ENCODE measurements around the gene PRKCI.

The PRKCI gene

DNA sequence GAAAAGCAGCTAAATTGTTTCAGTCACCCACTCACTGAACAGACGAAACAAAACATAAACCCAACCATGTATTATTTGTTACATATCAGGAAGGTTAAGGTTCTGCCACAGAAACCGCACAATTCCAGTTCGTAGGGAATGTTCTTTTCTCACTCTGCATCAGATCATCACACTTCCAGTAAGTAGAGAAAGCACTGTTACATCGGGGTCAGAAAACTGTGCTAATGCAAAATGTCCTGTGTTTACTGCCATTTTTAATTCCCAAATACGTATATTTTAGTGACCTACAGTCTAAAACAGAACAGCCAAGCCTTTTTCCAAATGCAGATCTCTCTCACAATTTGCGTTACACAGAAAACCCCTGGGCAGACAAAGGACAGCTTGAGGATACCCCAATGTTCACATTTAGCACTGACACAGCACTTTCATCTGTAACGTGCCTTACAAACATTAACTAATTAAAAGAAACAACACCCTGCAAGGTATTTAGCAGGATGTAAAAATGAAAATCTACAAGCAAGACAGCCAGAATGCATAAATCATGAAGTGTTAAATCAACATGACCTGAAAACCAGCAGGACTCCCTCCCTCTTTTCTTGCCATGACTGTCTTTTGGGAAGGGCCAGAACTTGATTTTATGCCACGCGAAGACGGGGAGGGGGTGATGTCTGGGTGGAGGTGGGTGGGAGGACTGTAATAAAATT is 100.5 kb downstream of the PRKCI start:
- no peaks in the 10 kb centered on the region for H3K79me2 ChIP-seq (ENCODE audit: low read length)
- H3K4me3 ChIP-seq (ENCODE audit: low read length), result no peak overlapping the region
- H3K27ac ChIP-seq (ENCODE audit: low read length), result no peak overlapping the region
- no peak overlapping the region for H3K4me2 ChIP-seq (ENCODE audit: low read depth, low read length)
- no peaks in the 10 kb centered on the region for H4K20me1 ChIP-seq (ENCODE audit: insufficient read depth, low read length)
- H3K27me3 ChIP-seq (replicated peaks; ENCODE audit: insufficient read depth, low read length), result no peaks in the 10 kb centered on the region
- DNase-seq, result no peak
- H3K9me2 ChIP-seq (replicated peaks; ENCODE audit: insufficient read depth, low read length), result no peaks in the 10 kb centered on the region
- H2AFZ ChIP-seq (ENCODE audit: low read length), result no peak overlapping the region
- TF ChIP-seq, protein P1, sequence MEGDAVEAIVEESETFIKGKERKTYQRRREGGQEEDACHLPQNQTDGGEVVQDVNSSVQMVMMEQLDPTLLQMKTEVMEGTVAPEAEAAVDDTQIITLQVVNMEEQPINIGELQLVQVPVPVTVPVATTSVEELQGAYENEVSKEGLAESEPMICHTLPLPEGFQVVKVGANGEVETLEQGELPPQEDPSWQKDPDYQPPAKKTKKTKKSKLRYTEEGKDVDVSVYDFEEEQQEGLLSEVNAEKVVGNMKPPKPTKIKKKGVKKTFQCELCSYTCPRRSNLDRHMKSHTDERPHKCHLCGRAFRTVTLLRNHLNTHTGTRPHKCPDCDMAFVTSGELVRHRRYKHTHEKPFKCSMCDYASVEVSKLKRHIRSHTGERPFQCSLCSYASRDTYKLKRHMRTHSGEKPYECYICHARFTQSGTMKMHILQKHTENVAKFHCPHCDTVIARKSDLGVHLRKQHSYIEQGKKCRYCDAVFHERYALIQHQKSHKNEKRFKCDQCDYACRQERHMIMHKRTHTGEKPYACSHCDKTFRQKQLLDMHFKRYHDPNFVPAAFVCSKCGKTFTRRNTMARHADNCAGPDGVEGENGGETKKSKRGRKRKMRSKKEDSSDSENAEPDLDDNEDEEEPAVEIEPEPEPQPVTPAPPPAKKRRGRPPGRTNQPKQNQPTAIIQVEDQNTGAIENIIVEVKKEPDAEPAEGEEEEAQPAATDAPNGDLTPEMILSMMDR (IDR thresholded peaks at IDR 0.05; ENCODE audit: low read length), result no peak
- TF ChIP-seq EZH2phosphoT487 (IDR thresholded peaks at IDR 0.05; ENCODE audit: low read length), result no peak
- no peak for TF ChIP-seq EZH2 (optimal IDR thresholded peaks at IDR 0.05; ENCODE audit: low read depth, low read length)
- H3K9ac ChIP-seq (ENCODE audit: low read length), result no peak overlapping the region
- H3K9me3 ChIP-seq (replicated peaks; ENCODE audit: insufficient read depth, low read length), result no peaks in the 10 kb centered on the region
- H3K4me1 ChIP-seq (ENCODE audit: low read length), result peaks cover 11% of the 10 kb centered on the region
- no peaks in the 10 kb centered on the region for H3F3A ChIP-seq (ENCODE audit: insufficient read depth, low read length)
- H3K36me3 ChIP-seq (replicated peaks; ENCODE audit: insufficient read depth, low read length), result no peaks in the 10 kb centered on the region

DNA sequence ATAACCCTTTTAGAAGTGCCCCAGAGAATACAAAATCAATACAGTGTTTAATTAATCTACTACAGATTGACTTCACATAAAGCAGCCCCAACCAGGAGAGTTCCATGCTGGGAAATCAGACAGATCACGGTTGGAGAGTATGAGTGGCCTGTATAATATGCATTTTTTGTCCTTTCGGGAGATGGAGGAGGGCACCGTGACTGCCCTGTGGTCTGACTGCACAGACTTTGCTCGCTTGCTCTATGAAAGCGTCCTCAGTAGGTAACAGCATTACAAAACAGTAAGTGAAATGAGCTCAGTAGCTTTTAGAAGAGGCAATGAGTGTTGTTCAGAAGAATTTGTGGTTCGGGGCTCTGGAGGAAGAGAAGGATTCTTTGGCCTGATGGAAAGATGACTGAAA is 101.1 kb downstream of the PRKCI start:
- no peaks in the 10 kb centered on the region for H3K79me2 ChIP-seq (ENCODE audit: low read length)
- peaks cover 11% of the 10 kb centered on the region for H3K4me1 ChIP-seq (ENCODE audit: low read length)
- no peak for DNase-seq
- H3K27me3 ChIP-seq (replicated peaks; ENCODE audit: insufficient read depth, low read length), result no peaks in the 10 kb centered on the region
- H3K36me3 ChIP-seq (replicated peaks; ENCODE audit: insufficient read depth, low read length), result no peaks in the 10 kb centered on the region
- H3K9ac ChIP-seq (ENCODE audit: low read length), result no peak overlapping the region
- H4K20me1 ChIP-seq (ENCODE audit: insufficient read depth, low read length), result no peaks in the 10 kb centered on the region
- TF ChIP-seq EZH2 (optimal IDR thresholded peaks at IDR 0.05; ENCODE audit: low read depth, low read length) (no peak), EZH2phosphoT487 (IDR thresholded peaks at IDR 0.05; ENCODE audit: low read length) (no peak)
- TF ChIP-seq, protein P1 (IDR thresholded peaks at IDR 0.05; ENCODE audit: low read length), result no peak
- no peak overlapping the region for H2AFZ ChIP-seq (ENCODE audit: low read length)
- no peaks in the 10 kb centered on the region for H3K9me2 ChIP-seq (replicated peaks; ENCODE audit: insufficient read depth, low read length)
- no peak overlapping the region for H3K27ac ChIP-seq (ENCODE audit: low read length)
- no peaks in the 10 kb centered on the region for H3F3A ChIP-seq (ENCODE audit: insufficient read depth, low read length)
- no peak overlapping the region for H3K4me3 ChIP-seq (ENCODE audit: low read length)
- no peaks in the 10 kb centered on the region for H3K9me3 ChIP-seq (replicated peaks; ENCODE audit: insufficient read depth, low read length)
- no peak overlapping the region for H3K4me2 ChIP-seq (ENCODE audit: low read depth, low read length)

DNA sequence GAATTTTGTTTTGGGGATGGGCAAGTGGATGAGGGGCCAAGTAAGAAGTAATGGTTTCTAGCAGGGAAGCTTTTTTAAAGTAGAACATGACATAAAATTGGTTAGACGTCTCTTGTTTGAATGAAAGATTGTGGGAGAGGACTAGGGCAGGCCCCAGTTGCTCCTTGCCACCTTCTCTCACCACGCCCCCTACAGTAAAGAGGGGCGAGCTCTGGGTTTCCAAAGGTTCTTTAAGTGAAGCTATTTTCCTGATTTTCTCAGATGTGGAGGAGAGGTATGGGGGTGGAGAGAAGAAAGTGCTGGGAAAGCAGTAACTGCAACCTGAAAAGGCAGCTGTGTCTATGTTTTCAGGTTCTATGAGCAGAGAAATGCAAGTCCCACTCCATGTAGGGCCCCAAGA is 102.7 kb downstream of the PRKCI start:
- no peaks in the 10 kb centered on the region for H3K9me3 ChIP-seq (replicated peaks; ENCODE audit: insufficient read depth, low read length)
- H3K4me3 ChIP-seq (ENCODE audit: low read length), result no peak overlapping the region
- H3K27ac ChIP-seq (ENCODE audit: low read length), result no peak overlapping the region

More for the DNA sequence above, 102.7 kb downstream of the PRKCI start:
- Histone ChIP-seq H3K36me3 (replicated peaks; ENCODE audit: insufficient read depth, low read length) (no peaks in the 10 kb centered on the region), H3K9ac (ENCODE audit: low read length) (no peak overlapping the region), H3K79me2 (ENCODE audit: low read length) (no peaks in the 10 kb centered on the region), H3K4me2 (ENCODE audit: low read depth, low read length) (no peak overlapping the region), H3K27me3 (replicated peaks; ENCODE audit: insufficient read depth, low read length) (no peaks in the 10 kb centered on the region), H3F3A (ENCODE audit: insufficient read depth, low read length) (no peaks in the 10 kb centered on the region), H2AFZ (ENCODE audit: low read length) (no peak overlapping the region), H3K4me1 (ENCODE audit: low read length) (peaks cover 11% of the 10 kb centered on the region), H3K9me2 (replicated peaks; ENCODE audit: insufficient read depth, low read length) (no peaks in the 10 kb centered on the region), H4K20me1 (ENCODE audit: insufficient read depth, low read length) (no peaks in the 10 kb centered on the region)
- TF ChIP-seq EZH2 (optimal IDR thresholded peaks at IDR 0.05; ENCODE audit: low read depth, low read length) (no peak), EZH2phosphoT487 (IDR thresholded peaks at IDR 0.05; ENCODE audit: low read length) (no peak)
- TF ChIP-seq, protein P1 (IDR thresholded peaks at IDR 0.05; ENCODE audit: low read length), result no peak
- DNase-seq, result no peak
